ENCODE measurements around the gene GOLGA6L6.
"Not testable (repeated sequence)": the region's sequence is repeated elsewhere in the genome, so short reads cannot be mapped to it uniquely, and the experiment has no call there.

GRCh38 chr15:20579662-20580061 lies 38.1 kb upstream of the GOLGA6L6 start:
- TF ChIP-seq, protein P1, sequence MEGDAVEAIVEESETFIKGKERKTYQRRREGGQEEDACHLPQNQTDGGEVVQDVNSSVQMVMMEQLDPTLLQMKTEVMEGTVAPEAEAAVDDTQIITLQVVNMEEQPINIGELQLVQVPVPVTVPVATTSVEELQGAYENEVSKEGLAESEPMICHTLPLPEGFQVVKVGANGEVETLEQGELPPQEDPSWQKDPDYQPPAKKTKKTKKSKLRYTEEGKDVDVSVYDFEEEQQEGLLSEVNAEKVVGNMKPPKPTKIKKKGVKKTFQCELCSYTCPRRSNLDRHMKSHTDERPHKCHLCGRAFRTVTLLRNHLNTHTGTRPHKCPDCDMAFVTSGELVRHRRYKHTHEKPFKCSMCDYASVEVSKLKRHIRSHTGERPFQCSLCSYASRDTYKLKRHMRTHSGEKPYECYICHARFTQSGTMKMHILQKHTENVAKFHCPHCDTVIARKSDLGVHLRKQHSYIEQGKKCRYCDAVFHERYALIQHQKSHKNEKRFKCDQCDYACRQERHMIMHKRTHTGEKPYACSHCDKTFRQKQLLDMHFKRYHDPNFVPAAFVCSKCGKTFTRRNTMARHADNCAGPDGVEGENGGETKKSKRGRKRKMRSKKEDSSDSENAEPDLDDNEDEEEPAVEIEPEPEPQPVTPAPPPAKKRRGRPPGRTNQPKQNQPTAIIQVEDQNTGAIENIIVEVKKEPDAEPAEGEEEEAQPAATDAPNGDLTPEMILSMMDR (IDR thresholded peaks at IDR 0.05) = not testable (repeated sequence)
- not testable (repeated sequence) for TF ChIP-seq POLR2A (IDR thresholded peaks at IDR 0.05)

Data from body of pancreas (tissue), 4 donors.